ENCODE measurements around the gene EIF4EBP2. TPM values are rescaled to one million over a fixed set of nuclear protein-coding genes. Genes with fewer than 3 reads are reported as not detected.

The EIF4EBP2 gene
- total and polyA plus RNA-seq, 2 experiments from 2014 or later: 42.0 to 131 TPM

GRCh38 chr10:70359017-70359550 is 44.9 kb upstream of the EIF4EBP2 start (continued):
- TF ChIP-seq ZNF462 (CRISPR knock-in tag; IDR thresholded peaks at IDR 0.05) (no peak), EZH2phosphoT487 (IDR thresholded peaks at IDR 0.05; ENCODE audit: unreplicated experiment) (no peak), ETS1 (IDR thresholded peaks at IDR 0.05) (no peak), CREB1 (CRISPR knock-in tag; IDR thresholded peaks at IDR 0.05; ENCODE audit: low read depth) (no peak)

GRCh38 chr10:70360215-70360614 is 43.7 kb upstream of the EIF4EBP2 start:
- H3K79me2 ChIP-seq (replicated peaks; ENCODE audit: insufficient read depth): peaks cover 7% of the 10 kb centered on the region; the same call in 1 of the 2 replicates
- H3K4me3 Mint-ChIP-seq: no peak overlapping the region
- no peak overlapping the region for H3K4me3 ChIP-seq
- H3K9me3 Mint-ChIP-seq: no peaks in the 10 kb centered on the region
- no peak overlapping the region for H2AFZ ChIP-seq
- H3K4me1 Mint-ChIP-seq: peaks cover 13% of the 10 kb centered on the region; the same call in 2 of the 3 replicates
- ATAC-seq (no peak), DNase-seq (ENCODE audit: low spot score) (no peak)
- H3K4me1 ChIP-seq (ENCODE audit: insufficient read depth): no peaks in the 10 kb centered on the region
- H3K4me2 ChIP-seq: no peak overlapping the region
- no peaks in the 10 kb centered on the region for H3K27me3 ChIP-seq (ENCODE audit: insufficient read depth)
- H3K27ac ChIP-seq (ENCODE audit: low read depth): no peak overlapping the region
- no peaks in the 10 kb centered on the region for H3K36me3 Mint-ChIP-seq (ENCODE audit: low read depth)
- peaks cover 1% of the 10 kb centered on the region; the same call in 1 of the 2 replicates for H3F3A ChIP-seq (replicated peaks; ENCODE audit: low read depth)
- no peak overlapping the region for H3K27ac Mint-ChIP-seq
- H3K27me3 Mint-ChIP-seq (ENCODE audit: insufficient read depth, low read depth, poor library complexity): peaks cover 10% of the 10 kb centered on the region
- H3K36me3 ChIP-seq (ENCODE audit: insufficient read depth): no peaks in the 10 kb centered on the region
- H3K9me2 ChIP-seq (ENCODE audit: insufficient read depth): no peaks in the 10 kb centered on the region
- peaks cover 10% of the 10 kb centered on the region for H4K20me1 ChIP-seq (replicated peaks; ENCODE audit: insufficient read depth)
- TF ChIP-seq JUNB (IDR thresholded peaks at IDR 0.05; ENCODE audit: unreplicated experiment): no peak
- TF ChIP-seq STAT1 (IDR thresholded peaks at IDR 0.05; ENCODE audit: unreplicated experiment): no peak
- TF ChIP-seq ZNF331 (CRISPR knock-in tag; IDR thresholded peaks at IDR 0.05; ENCODE audit: low read depth): no peak
- no peak for TF ChIP-seq EZH2phosphoT487 (IDR thresholded peaks at IDR 0.05; ENCODE audit: unreplicated experiment)
- TF ChIP-seq NANOG (IDR thresholded peaks at IDR 0.05; ENCODE audit: borderline replicate concordance): no peak
- TF ChIP-seq ZNF462 (CRISPR knock-in tag; IDR thresholded peaks at IDR 0.05): no peak
